ENCODE results near the gene CLCN1.

DNA sequence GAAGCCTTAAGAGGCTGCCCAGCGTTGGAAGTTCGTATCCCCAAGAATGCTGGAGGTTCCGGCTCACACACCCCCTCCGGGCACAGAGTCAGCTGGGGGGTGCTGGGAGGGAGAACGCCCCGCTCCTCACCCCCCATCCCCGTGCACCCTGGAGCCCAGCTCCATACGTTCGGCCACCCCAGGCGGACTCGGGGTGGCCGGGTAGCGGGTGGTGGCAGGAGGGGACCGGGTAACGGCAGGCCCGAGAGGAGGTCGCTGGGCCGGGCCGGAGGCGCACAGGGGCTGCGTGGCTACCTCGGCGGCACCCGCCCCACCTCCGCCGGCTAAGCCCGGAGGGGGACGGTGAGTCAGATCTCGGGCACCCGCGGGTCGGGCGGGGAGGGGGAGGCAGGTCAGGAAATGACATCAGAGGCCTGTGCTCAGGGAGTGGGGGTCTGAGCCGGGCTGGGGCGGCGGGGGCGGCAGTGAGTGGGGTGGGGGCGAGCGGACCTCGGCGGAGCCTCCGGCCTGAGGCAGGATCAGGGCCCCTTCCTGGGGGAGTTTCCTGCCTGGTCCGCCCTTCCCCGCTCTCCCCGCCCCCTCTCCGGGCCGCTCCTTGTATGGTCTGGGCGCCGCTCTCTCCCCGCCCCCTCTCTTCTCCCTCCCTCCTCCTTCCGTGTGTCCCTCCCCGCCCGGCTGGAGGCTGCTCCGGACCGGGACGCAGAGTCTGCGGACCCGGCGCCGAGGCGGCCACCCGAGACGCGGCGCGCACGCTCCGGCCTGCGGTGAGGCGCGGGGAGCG is 64.9 kb downstream of the CLCN1 start, which contains the start of gene ZYX:
- TF ChIP-seq, protein P1, sequence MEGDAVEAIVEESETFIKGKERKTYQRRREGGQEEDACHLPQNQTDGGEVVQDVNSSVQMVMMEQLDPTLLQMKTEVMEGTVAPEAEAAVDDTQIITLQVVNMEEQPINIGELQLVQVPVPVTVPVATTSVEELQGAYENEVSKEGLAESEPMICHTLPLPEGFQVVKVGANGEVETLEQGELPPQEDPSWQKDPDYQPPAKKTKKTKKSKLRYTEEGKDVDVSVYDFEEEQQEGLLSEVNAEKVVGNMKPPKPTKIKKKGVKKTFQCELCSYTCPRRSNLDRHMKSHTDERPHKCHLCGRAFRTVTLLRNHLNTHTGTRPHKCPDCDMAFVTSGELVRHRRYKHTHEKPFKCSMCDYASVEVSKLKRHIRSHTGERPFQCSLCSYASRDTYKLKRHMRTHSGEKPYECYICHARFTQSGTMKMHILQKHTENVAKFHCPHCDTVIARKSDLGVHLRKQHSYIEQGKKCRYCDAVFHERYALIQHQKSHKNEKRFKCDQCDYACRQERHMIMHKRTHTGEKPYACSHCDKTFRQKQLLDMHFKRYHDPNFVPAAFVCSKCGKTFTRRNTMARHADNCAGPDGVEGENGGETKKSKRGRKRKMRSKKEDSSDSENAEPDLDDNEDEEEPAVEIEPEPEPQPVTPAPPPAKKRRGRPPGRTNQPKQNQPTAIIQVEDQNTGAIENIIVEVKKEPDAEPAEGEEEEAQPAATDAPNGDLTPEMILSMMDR (conservative IDR thresholded peaks at IDR 0.05; ENCODE audit: low read depth, low read length): no peak
- no peak for TF ChIP-seq EZH2 (IDR thresholded peaks at IDR 0.05; ENCODE audit: borderline replicate concordance, low read depth, low read length, poor library complexity, severe bottlenecking)

Data from A673 (cell line).